ENCODE measurements around the gene CCDC170.

Gene CCDC170

DNA sequence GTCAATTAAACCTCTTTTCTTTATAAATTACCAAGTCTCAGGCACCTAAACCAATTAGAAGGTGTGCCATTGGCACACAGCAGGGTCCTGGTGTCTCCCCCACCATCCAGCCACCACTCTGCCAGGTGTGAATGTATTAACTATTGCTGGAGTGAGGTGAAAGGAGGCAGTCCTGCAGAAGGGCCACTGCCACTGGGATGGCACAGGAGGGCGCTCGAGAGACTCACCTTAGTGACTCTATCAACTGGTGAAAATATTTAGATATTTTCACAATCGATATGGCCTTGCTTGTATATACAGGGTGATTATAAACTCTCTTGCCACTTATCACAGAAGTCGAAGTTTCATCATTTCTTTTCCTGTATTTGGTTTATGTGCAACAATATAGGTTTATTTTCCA lies 168.1 kb downstream of the CCDC170 start:
- no peak for DNase-seq

DNA sequence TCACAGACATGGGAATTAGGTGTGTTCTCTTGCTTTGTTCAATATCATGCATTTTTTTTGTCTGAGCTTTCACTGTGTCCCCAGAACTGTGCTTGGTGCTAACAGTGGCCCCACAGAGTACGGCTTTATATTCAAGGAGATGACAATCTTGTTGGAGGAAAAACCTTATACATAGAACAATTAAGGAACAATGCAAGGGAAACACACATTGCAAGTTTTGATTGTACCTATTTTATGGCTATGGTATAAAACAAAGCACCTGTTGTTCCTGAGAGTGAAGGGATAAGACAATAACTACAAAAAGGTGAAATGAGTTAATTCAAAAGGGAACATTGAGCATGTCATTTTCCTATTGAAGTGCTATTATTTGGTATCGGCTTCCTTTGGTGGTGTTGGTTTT lies 169.7 kb downstream of the CCDC170 start:
- DNase-seq, result no peak

DNA sequence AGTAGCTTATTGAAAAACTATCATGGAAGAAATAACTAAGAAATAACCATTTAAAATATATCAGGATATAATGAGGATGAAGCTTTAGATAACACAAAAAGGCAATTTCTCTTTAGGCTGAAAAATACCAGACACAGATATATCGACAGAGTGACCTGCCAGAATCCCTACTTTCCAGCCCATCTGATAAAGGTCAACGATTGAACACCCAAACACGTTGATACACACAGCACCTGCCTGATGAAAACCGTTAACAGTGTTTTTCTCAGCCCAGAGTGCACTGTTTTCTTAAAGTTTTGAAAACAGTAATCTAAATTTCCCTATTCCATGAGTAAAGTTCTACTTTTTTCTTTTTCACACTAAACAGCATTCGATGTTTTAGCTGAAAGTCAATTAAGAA lies 170.6 kb downstream of the CCDC170 start:
- no peak for DNase-seq

- no peak for DNase-seq
Observed at GRCh38 chr6:151665329-151665728, 171.5 kb downstream of the CCDC170 start.

DNA sequence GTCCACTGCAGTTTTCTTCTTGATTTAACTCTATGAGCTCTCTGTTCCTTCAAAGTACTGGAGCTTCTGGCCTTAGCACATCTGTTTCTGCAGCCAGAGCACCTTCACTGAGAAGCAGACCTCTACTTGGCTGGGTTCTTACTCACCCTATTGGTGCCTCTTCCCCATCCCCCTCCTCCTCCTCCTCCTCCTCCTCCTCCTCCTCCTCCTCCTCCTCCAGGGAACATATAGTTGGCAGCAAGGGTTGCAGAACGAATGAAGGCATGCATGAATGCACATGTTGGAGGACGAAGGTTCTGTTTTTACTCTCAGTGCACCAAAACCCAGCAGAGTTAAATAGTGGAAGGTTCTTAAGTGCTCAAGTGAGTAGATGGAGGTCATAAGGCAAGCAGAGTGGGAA lies 172.7 kb downstream of the CCDC170 start:
- no peak for DNase-seq

GRCh38 chr6:151669208-151669560 lies 175.4 kb downstream of the CCDC170 start:
- no peak for DNase-seq

- DNase-seq, result no peak
Observed at GRCh38 chr6:151670116-151670515, 176.3 kb downstream of the CCDC170 start.
